ENCODE measurements around the gene MEAK7.

DNA sequence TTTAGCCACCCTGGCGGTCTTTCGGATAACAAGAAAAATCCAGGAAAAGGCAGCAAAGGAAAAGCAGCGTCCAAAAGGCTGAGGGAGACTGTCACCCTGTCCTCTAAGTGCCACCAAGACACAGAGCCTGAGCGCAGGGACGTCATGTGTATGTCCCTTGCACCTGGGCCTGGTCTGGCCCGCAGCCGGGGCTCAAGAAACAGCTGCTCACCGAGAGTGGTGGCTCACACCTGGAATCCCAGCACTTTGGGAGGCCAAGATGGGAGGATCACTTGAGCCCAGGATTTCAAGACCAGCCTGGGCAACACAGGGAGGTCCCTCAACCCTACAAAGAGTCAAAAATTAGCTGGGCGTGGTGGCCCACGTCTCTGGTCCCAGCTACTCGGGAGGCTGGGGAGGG lies 9.2 kb upstream of the MEAK7 start:
- TF ChIP-seq CTCF (IDR thresholded peaks at IDR 0.05) (no peak), POLR2AphosphoS5 (IDR thresholded peaks at IDR 0.05; ENCODE audit: insufficient read depth in 1 of 2, low read depth in 1 of 2) (no peak)
